Lung (tissue), 12 donors: ENCODE measurements around the gene PSMB3. TPM values are rescaled to one million over a fixed set of nuclear protein-coding genes. Genes with fewer than 3 reads are reported as not detected.
A peak's percentile ranks its signal among the peaks of the same experiment; 100 is the strongest.

Experiments
- ATAC-seq: fragments of 200-7000 bp; cut with Tn5 transposase; one replicate; pipeline ENCODE4 v1.9.1; 2020; ENCODE audit warnings: moderate number of reproducible peaks; ENCODE audit not compliant: insufficient read depth, low FRiP score
- DNase-seq, 3 donors: peaks; one replicate each; pipeline ENCODE4 v3.0.0-alpha.2; 2013 to 2017
- H3K27ac ChIP-seq, 2 donors: one replicate each; pipeline ENCODE4 v1.5.1; 2013; ENCODE audit warnings: mild to moderate bottlenecking in 2 of 2, moderate library complexity in 2 of 2, control low read depth in 1 of 2, inconsistent platforms in 1 of 2, low read depth in 1 of 2, low read length in 1 of 2
- H3K27me3 ChIP-seq, 3 donors: one replicate each; pipeline ENCODE4 v1.5.1; 2013; ENCODE audit warnings: low read length in 2 of 3; ENCODE audit not compliant: control insufficient read depth in 3 of 3, insufficient read depth in 3 of 3
- H3K36me3 ChIP-seq, 4 donors: one replicate each; pipeline ENCODE4 v1.5.1; 2013; ENCODE audit warnings: low read length in 4 of 4, mild to moderate bottlenecking in 1 of 4, moderate library complexity in 1 of 4; ENCODE audit not compliant: control insufficient read depth in 4 of 4, insufficient read depth in 4 of 4
- H3K4me1 ChIP-seq, 5 donors: one replicate each; pipeline ENCODE4 v1.5.1; 2013; ENCODE audit warnings: low read length in 5 of 5, mild to moderate bottlenecking in 2 of 5, moderate library complexity in 1 of 5; ENCODE audit not compliant: control insufficient read depth in 5 of 5, insufficient read depth in 5 of 5
- H3K4me3 ChIP-seq: one replicate; pipeline ENCODE4 v1.5.1; 2013; ENCODE audit warnings: mild to moderate bottlenecking, control low read depth, moderate library complexity
- H3K9ac ChIP-seq, 2 donors: one replicate each; pipeline ENCODE4 v1.5.1; 2013; ENCODE audit warnings: low read length in 2 of 2, control low read depth in 1 of 2; ENCODE audit not compliant: insufficient read depth in 1 of 2
- H3K9me3 ChIP-seq, 4 donors: one replicate each; pipeline ENCODE4 v1.5.1; 2013; ENCODE audit warnings: low read length in 3 of 4, mild to moderate bottlenecking in 1 of 4, moderate library complexity in 1 of 4; ENCODE audit not compliant: control insufficient read depth in 4 of 4, insufficient read depth in 3 of 4
- WGBS, 2 donors: extraction: QIAGEN DNeasy Blood & Tissue Kit; methylation state at CpG; one replicate each; pipeline ENCODE4 v1.1.7; 2013; 5-methylcytosine and 5-hydroxymethylcytosine counted together
- polyA plus RNA-seq, 2 donors: library from polyadenylated mRNA; stranded (reverse); fragments of 200-250 nt; gene quantifications; one replicate each; pipeline ENCODE4 v1.2.1, GENCODE V29; 2013
- total RNA-seq, 2 donors: library from RNA; depleted of rRNA in 1 of 2; stranded (reverse); fragments of >200 nt in 1 of 2; gene quantifications; one replicate each; pipeline ENCODE4 v1.2.1, GENCODE V29; 2014 to 2021
- TF ChIP-seq, protein P1 (sequence below): IDR thresholded peaks from 2 replicates; pipeline ENCODE4 v1.5.1; 2012; ENCODE audit warnings: mild to moderate bottlenecking; ENCODE audit errors: control extremely low read depth, extremely low read depth
- donor health status: control.
- donor health status: control.
- donor health status: Bipolar disorder and iron deficiency.
- donor health status: healthy.
- donor health status: DM: yes; HTN: yes; CAD: no.

PSMB3 gene
- total and polyA plus RNA-seq, 4 donors: 81.3 to 374 (median 234) TPM

DNA sequence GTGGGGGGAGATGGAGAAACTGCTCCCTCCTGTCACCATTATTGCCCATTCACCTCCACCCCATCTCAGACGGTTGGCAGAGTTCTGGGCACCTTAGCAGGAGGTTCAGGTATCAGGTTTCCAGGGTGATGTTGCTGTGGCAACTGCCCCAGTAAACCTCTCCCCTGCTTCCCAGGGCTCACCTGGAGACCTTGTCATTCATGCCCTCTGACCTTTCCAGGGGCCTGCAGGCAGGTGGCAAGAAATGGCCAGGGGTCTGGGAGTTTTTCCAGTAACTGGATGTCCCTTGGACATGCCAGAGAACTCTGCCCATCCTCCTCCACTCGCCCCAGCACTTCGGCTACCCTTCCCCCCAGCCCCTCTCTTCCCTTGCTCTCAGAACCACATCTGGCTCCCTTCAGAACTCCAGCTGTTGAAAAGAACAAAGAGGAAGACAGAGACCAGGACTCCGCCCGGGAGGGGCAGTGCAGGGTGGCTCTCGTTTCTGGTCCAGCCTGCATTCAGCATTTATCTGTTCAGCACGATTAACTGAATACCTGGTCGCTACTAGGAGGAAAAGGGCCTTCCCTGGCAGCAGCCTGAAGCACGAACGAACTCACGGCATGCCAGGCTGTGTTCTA is 39.0 kb upstream of the PSMB3 start:
- Histone ChIP-seq H3K27me3 (no peaks in the 10 kb centered on the region), H3K4me1 (peaks cover 0 to 4% (median 0%) of the 10 kb centered on the region in 5 donors), H3K36me3 (peaks cover 20 to 76% (median 42%) of the 10 kb centered on the region in 4 donors), H3K27ac (peak overlapping the region in 1 of 2 donors; percentile 8), H3K9me3 (no peaks in the 10 kb centered on the region), H3K9ac (no peak overlapping the region), H3K4me3 (no peak overlapping the region)
- no peak for ATAC-seq
- TF ChIP-seq, protein P1, sequence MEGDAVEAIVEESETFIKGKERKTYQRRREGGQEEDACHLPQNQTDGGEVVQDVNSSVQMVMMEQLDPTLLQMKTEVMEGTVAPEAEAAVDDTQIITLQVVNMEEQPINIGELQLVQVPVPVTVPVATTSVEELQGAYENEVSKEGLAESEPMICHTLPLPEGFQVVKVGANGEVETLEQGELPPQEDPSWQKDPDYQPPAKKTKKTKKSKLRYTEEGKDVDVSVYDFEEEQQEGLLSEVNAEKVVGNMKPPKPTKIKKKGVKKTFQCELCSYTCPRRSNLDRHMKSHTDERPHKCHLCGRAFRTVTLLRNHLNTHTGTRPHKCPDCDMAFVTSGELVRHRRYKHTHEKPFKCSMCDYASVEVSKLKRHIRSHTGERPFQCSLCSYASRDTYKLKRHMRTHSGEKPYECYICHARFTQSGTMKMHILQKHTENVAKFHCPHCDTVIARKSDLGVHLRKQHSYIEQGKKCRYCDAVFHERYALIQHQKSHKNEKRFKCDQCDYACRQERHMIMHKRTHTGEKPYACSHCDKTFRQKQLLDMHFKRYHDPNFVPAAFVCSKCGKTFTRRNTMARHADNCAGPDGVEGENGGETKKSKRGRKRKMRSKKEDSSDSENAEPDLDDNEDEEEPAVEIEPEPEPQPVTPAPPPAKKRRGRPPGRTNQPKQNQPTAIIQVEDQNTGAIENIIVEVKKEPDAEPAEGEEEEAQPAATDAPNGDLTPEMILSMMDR: no peak
- DNase-seq: no peak
- 77 to 86% methylated on average over 11 of the region's 11 CpGs for WGBS, 2 donors

DNA sequence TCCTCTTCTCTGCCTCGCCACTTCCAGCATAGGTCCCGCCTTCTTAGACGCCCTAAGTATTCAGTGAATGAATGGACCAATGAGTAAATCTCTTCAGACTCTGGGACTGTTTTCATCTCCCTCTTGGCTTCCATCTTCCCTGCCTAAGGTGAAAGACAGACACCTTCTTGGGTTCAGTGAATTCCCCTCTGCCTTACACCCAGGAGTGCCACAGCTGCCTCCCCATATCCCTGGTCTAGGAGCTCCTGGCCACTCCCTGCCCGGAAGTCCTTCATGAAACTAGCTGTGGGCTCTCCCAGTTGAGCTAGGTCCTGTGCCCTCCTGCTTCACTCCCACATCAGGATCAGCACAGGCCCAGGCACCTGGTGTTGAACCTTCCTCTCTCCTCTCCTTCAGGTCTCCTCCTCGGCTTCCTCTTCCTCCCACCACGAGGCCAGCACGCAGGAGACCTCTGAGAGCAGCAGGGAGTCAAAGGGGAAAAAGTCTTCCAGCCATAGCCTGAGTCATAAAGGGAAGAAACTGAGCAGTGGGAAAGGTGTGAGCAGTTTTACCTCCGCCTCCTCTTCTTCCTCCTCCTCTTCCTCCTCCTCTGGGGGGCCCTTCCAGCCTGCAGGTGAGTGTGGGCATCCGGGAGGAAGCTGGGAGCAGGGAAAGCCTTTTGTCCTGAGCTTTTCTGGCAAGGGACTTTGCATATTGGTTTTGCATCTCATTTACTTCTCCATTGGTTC is 37.2 kb upstream of the PSMB3 start:
- WGBS, 2 donors: 84 to 88% methylated on average over 9 of the region's 9 CpGs
- no peak for DNase-seq
- peaks cover 20 to 81% (median 37%) of the 10 kb centered on the region in 4 donors for H3K36me3 ChIP-seq
- TF ChIP-seq, protein P1: no peak
- no peaks in the 10 kb centered on the region for H3K27me3 ChIP-seq
- peaks cover 0 to 4% (median 0%) of the 10 kb centered on the region in 5 donors for H3K4me1 ChIP-seq
- ATAC-seq: no peak
- no peaks in the 10 kb centered on the region for H3K9me3 ChIP-seq
- no peak overlapping the region for H3K9ac ChIP-seq
- no peak overlapping the region for H3K27ac ChIP-seq
- no peak overlapping the region for H3K4me3 ChIP-seq

DNA sequence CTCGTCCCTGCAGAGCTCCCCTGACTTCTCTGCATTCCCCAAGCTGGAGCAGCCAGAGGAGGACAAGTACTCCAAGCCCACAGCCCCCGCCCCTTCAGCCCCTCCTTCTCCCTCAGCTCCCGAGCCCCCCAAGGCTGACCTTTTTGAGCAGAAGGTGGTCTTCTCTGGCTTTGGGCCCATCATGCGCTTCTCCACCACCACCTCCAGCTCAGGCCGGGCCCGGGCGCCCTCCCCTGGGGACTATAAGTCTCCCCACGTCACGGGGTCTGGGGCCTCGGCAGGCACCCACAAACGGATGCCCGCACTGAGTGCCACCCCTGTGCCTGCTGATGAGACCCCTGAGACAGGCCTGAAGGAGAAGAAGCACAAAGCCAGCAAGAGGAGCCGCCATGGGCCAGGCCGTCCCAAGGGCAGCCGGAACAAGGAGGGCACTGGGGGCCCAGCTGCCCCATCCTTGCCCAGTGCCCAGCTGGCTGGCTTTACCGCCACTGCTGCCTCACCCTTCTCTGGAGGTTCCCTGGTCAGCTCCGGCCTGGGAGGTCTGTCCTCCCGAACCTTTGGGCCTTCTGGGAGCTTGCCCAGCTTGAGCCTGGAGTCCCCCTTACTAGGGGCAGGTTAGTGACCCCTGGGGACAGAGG is 36.1 kb upstream of the PSMB3 start:
- H3K4me1 ChIP-seq: peaks cover 0 to 5% (median 0%) of the 10 kb centered on the region in 5 donors
- peaks cover 20 to 85% (median 45%) of the 10 kb centered on the region in 4 donors for H3K36me3 ChIP-seq
- H3K4me3 ChIP-seq: no peak overlapping the region
- TF ChIP-seq, protein P1: no peak
- no peak overlapping the region for H3K9ac ChIP-seq
- whole genome bisulfite sequencing, 2 donors: 95 to 96% methylated on average over 18 of the region's 18 CpGs
- H3K27me3 ChIP-seq: no peaks in the 10 kb centered on the region
- no peak overlapping the region for H3K27ac ChIP-seq
- ATAC-seq (no peak), DNase-seq (no peak)
- no peaks in the 10 kb centered on the region for H3K9me3 ChIP-seq
